Endometrium (tissue), 2 donors: ENCODE data around the gene AOC2.
"Not testable (repeated sequence)": the region's sequence is repeated elsewhere in the genome, so short reads cannot be mapped to it uniquely, and the experiment has no call there.

Experiments used
- FAIRE-seq: peaks from 2 replicates; lab custom pipeline; 2012; peaks lifted over from hg19 to GRCh38; lab: Jason Lieb, UNC
- donor health status: control.
- donor health status: control.

The AOC2 gene

GRCh38 chr17:42881706-42882105, 37.3 kb downstream of the AOC2 start:
- not testable (repeated sequence) for FAIRE-seq

- FAIRE-seq, result no peak
Observed at GRCh38 chr17:42882166-42882565, 37.8 kb downstream of the AOC2 start.

GRCh38 chr17:42883802-42884558, 39.6 kb downstream of the AOC2 start:
- FAIRE-seq, result no peak

- not testable (repeated sequence) for FAIRE-seq
Observed at GRCh38 chr17:42885806-42886205, 41.4 kb downstream of the AOC2 start.

- no peak for FAIRE-seq
Observed at GRCh38 chr17:42886283-42887176, 42.1 kb downstream of the AOC2 start.

- no peak for FAIRE-seq
Observed at GRCh38 chr17:42889809-42890208, 45.4 kb downstream of the AOC2 start.

- no peak for FAIRE-seq
Observed at GRCh38 chr17:42891539-42892152, 47.3 kb downstream of the AOC2 start.

- FAIRE-seq, result no peak
Observed at GRCh38 chr17:42893359-42893758, 49.0 kb downstream of the AOC2 start.

- FAIRE-seq, result no peak
Observed at GRCh38 chr17:42894283-42895184, 50.2 kb downstream of the AOC2 start.

- FAIRE-seq, result no peak
Observed at GRCh38 chr17:42895185-42895555, 50.8 kb downstream of the AOC2 start.

- no peak for FAIRE-seq
Observed at GRCh38 chr17:42898147-42898811, 53.9 kb downstream of the AOC2 start.

- FAIRE-seq, result not testable (repeated sequence)
Observed at GRCh38 chr17:42899981-42900380, 55.6 kb downstream of the AOC2 start.
